Measurements from ENCODE around the gene SAT1. TPM values are rescaled to one million over a fixed set of nuclear protein-coding genes. Genes with fewer than 3 reads are reported as not detected.

Gene SAT1
- total and polyA plus RNA-seq, 10 of the 15 experiments (the other 5 are each of a cell fraction or from before 2014, with no cell fraction given) = 42.2 to 234 (median 60.4) TPM

- H3K4me3 ChIP-seq = no peak overlapping the region
- no peak overlapping the region for H3K27ac ChIP-seq (ENCODE audit: control insufficient read depth, insufficient read depth)
- ChIA-PET POLR2A (interaction anchor here (1.0 kb wide), 1 partner anchor 13 kb away, joined by 3 read pairs; the partner anchor contains the start of gene ACOT9), CTCF (interaction anchor here (1.0 to 2.0 kb wide), 3 partner anchors 13 to 146 kb away, joined by 4 to 20 read pairs (median 12); no protein-coding TSS in a partner anchor), RAD21 (ENCODE audit: unreplicated experiment) (interaction anchor here (2.1 kb wide), 1 partner anchor 145 kb away, joined by 22 read pairs; no protein-coding TSS in a partner anchor), SMC1A (ENCODE audit: uncharacterized antibody, unreplicated experiment) (interaction anchor here (2.0 kb wide), 1 partner anchor 146 kb away, joined by 7 read pairs; no protein-coding TSS in a partner anchor)
- no peaks in the 10 kb centered on the region for H3K36me3 ChIP-seq (ENCODE audit: control insufficient read depth in 2 of 2, insufficient read depth in 2 of 2, low read length in 1 of 2)
- peak; percentile 50 for DNase-seq (ENCODE audit: low read depth, low spot score)
- H3K9me3 ChIP-seq (replicated peaks; ENCODE audit: control insufficient read depth, insufficient read depth, low read length) = no peaks in the 10 kb centered on the region
- intact Hi-C loops (cut with micrococcal nuclease; ENCODE audit: unreplicated experiment) (loop anchor here (1.0 to 2.0 kb wide), 3 partner anchors 17 to 146 kb away; partner anchors contain the start of gene SAT1), in situ Hi-C loops (cut with MboI) (loop anchor here (10.0 kb wide), 1 partner anchor 149 kb away; the partner anchor contains the start of genes APOO and CXorf58)
- H4K20me1 ChIP-seq (ENCODE audit: control insufficient read depth, insufficient read depth) = no peaks in the 10 kb centered on the region
- H3K27me3 ChIP-seq (replicated peaks in 1 of 2; ENCODE audit: control insufficient read depth in 2 of 2, insufficient read depth in 2 of 2, low read length in 1 of 2) = no peaks in the 10 kb centered on the region
- no TSS peak for BruUV-seq (replicated peaks)
- FAIRE-seq = peak; percentile 65
- H3K4me1 ChIP-seq (ENCODE audit: control insufficient read depth, insufficient read depth, low read length) = no peaks in the 10 kb centered on the region
- peak; percentile 93 for ATAC-seq
- peak overlapping the region; percentile 21; the same call in 1 of the 2 replicates for H2AFZ ChIP-seq (ENCODE audit: control insufficient read depth, low read depth, low read length)
- H3K9ac ChIP-seq (ENCODE audit: control insufficient read depth, insufficient read depth, low read length) = no peak overlapping the region
- H3K4me2 ChIP-seq (ENCODE audit: control insufficient read depth, insufficient read depth) = peak overlapping the region; percentile 5; the same call in 1 of the 2 replicates
- WGBS (ENCODE audit: insufficient coverage, insufficient replicate concordance, low lambda C conversion rate, missing lambda C conversion rate) = 1% methylated on average over 4 of the region's 4 CpGs
- H3K79me2 ChIP-seq (ENCODE audit: control insufficient read depth, insufficient read depth, low read length) = no peaks in the 10 kb centered on the region
- TF ChIP-seq SP1 (IDR thresholded peaks at IDR 0.05; ENCODE audit: low read depth, low read length) = no peak
- TF ChIP-seq CBX5 (IDR thresholded peaks at IDR 0.05; ENCODE audit: low read depth) = no peak
- TF ChIP-seq CBFB (IDR thresholded peaks at IDR 0.05; ENCODE audit: low read depth) = no peak
- no peak for TF ChIP-seq ZZZ3 (IDR thresholded peaks at IDR 0.05; ENCODE audit: control insufficient read depth, insufficient read length, low read depth)
- TF ChIP-seq STAT3 (IDR thresholded peaks at IDR 0.05; ENCODE audit: low read depth, low read length) = no peak
- peak; percentile 93 for TF ChIP-seq ZNF384 (IDR thresholded peaks at IDR 0.05; ENCODE audit: borderline replicate concordance, low read depth, low read length)
- TF ChIP-seq MTA2 (IDR thresholded peaks at IDR 0.05; ENCODE audit: low read depth) = peak; percentile 73; the same call in 1 of the 2 replicates
- TF ChIP-seq RAD21 (IDR thresholded peaks at IDR 0.05; ENCODE audit: insufficient read depth, low read depth, low read length) = peak; percentile 43
- TF ChIP-seq IKZF1 (conservative IDR thresholded peaks at IDR 0.05) = peak; percentile 50
- TF ChIP-seq PBX3 (IDR thresholded peaks at IDR 0.05; ENCODE audit: insufficient replicate concordance, low read depth, low read length) = no peak
- TF ChIP-seq CUX1 (IDR thresholded peaks at IDR 0.05; ENCODE audit: insufficient replicate concordance, low read depth, low read length) = peak; percentile 89
- no peak for TF ChIP-seq NFYB (IDR thresholded peaks at IDR 0.05; ENCODE audit: insufficient read depth, low read depth, low read length)
- no peak for TF ChIP-seq RCOR1 (conservative IDR thresholded peaks at IDR 0.05; ENCODE audit: low read depth, low read length)
- TF ChIP-seq NFIC (IDR thresholded peaks at IDR 0.05; ENCODE audit: low read depth, low read length) = no peak
- no peak for TF ChIP-seq EGR1 (IDR thresholded peaks at IDR 0.05; ENCODE audit: borderline replicate concordance in 1 of 2, low read depth in 2 of 2, low read length in 2 of 2)
- no peak for TF ChIP-seq YBX1 (IDR thresholded peaks at IDR 0.05)
- TF ChIP-seq CREB1 (IDR thresholded peaks at IDR 0.05; ENCODE audit: low read depth) = 0 out of 2 replicates have a peak, but pooled peaks have one; percentile 22
- TF ChIP-seq PAX5 (IDR thresholded peaks at IDR 0.05; ENCODE audit: borderline replicate concordance, low read depth, low read length) = no peak
- no peak for TF ChIP-seq MEF2A (IDR thresholded peaks at IDR 0.05; ENCODE audit: insufficient read depth, low read depth, low read length)
- no peak for TF ChIP-seq SREBF2 (IDR thresholded peaks at IDR 0.05; ENCODE audit: low read length)
Observed at GRCh38 chrX:23756165-23756564, 26.8 kb upstream of the SAT1 start.
